WTC11 (cell line): Measurements from ENCODE around the gene CLASP1.
"Not testable (repeated sequence)": the region's sequence is repeated elsewhere in the genome, so short reads cannot be mapped to it uniquely, and the experiment has no call there.

ENCODE experiments used
- ATF6 ChIP-seq: sonication (generic); formaldehyde crosslinking; IDR thresholded peaks from 2 replicates; pipeline ENCODE4 v1.8.1; 2023; ENCODE audit warnings: mild to moderate bottlenecking, missing genetic modification reagents
- CBFB ChIP-seq: sonication (generic); formaldehyde crosslinking; IDR thresholded peaks from 2 replicates; pipeline ENCODE4 v1.8.1; 2022; ENCODE audit warnings: mild to moderate bottlenecking, low read depth, missing genetic modification reagents
- CTCF ChIP-seq: fragments of 200-600 bp; IDR thresholded peaks from 2 replicates; pipeline ENCODE4 v1.8.0; 2022; ENCODE audit warnings: antibody characterized with exemption
- E2F5 ChIP-seq: sonication (generic); formaldehyde crosslinking; IDR thresholded peaks from 2 replicates; pipeline ENCODE4 v1.8.1; 2022; ENCODE audit warnings: mild to moderate bottlenecking, moderate library complexity, missing genetic modification reagents
- ELF4 ChIP-seq: sonication (generic); formaldehyde crosslinking; IDR thresholded peaks from 2 replicates; pipeline ENCODE4 v1.8.1; 2022; ENCODE audit warnings: low read depth, mild to moderate bottlenecking, moderate library complexity, missing genetic modification reagents
- MAX ChIP-seq: sonication (generic); formaldehyde crosslinking; IDR thresholded peaks from 2 replicates; pipeline ENCODE4 v1.8.0; 2022; ENCODE audit warnings: mild to moderate bottlenecking, missing genetic modification reagents
- NFYB ChIP-seq: sonication (generic); formaldehyde crosslinking; conservative IDR thresholded peaks from 2 replicates; pipeline ENCODE4 v1.8.0; 2022; ENCODE audit warnings: low read depth, missing genetic modification reagents
- ZNF232 ChIP-seq: sonication (generic); formaldehyde crosslinking; IDR thresholded peaks from 2 replicates; pipeline ENCODE4 v1.8.0; 2022; ENCODE audit warnings: mild to moderate bottlenecking, missing genetic modification reagents
- ZNF317 ChIP-seq: sonication (generic); formaldehyde crosslinking; IDR thresholded peaks from 2 replicates; pipeline ENCODE4 v1.8.1; 2023; ENCODE audit warnings: low read depth, mild to moderate bottlenecking, moderate library complexity, missing genetic modification reagents, borderline replicate concordance

- not testable (repeated sequence) for TF ChIP-seq ZNF232 (CRISPR knock-in tag); CTCF; CBFB (CRISPR knock-in tag); MAX (CRISPR knock-in tag); ATF6 (CRISPR knock-in tag); E2F5 (CRISPR knock-in tag); ZNF317 (CRISPR knock-in tag); NFYB (CRISPR knock-in tag); ELF4 (CRISPR knock-in tag)
Measured at GRCh38 chr2:121478358-121478995, 170.8 kb downstream of the CLASP1 start.
